ENCODE data around the gene ANKRD13C.
"Not testable (repeated sequence)": the region's sequence is repeated elsewhere in the genome, so short reads cannot be mapped to it uniquely, and the experiment has no call there.

GRCh38 chr1:70373580-70373979 lies 19.1 kb upstream of the ANKRD13C start:
- TF ChIP-seq CTCF (IDR thresholded peaks at IDR 0.05; ENCODE audit: low read depth, low read length, missing input control); REST (IDR thresholded peaks at IDR 0.05); HNF4G (IDR thresholded peaks at IDR 0.05); MAX (IDR thresholded peaks at IDR 0.05): not testable (repeated sequence)

Measured in liver (tissue), 3 donors.